ENCODE measurements around the gene HSPBP1. TPM values are rescaled to one million over a fixed set of nuclear protein-coding genes. Genes with fewer than 3 reads are reported as not detected.
"Not testable (repeated sequence)": the region's sequence is repeated elsewhere in the genome, so short reads cannot be mapped to it uniquely, and the experiment has no call there.

Gene HSPBP1
- polyA plus RNA-seq, 1 donor from 2014 or later, result 61.1 TPM

DNA sequence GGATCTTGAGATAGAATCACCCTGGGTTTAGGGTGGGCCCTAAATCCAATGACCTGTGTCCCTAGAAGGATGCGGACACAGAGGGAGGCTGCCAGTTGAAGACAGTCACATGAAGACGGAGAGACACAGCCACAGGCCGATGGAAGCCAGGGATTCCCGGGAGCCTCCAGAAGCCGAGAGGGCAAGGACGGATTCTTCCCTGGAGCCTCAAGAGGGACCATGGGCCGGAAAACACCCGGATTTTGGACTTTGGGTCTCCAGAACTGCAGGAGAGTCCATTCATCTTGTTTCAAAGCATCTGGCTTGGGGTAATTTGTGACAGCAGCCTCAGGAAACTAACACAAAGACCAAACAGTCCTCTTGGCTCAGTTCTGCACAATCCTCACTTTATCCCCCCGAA lies 53.6 kb downstream of the HSPBP1 start:
- Histone ChIP-seq H3K27ac (ENCODE audit: low read length) (no peak overlapping the region), H3K4me3 (ENCODE audit: low read length) (no peak overlapping the region), H3K36me3 (ENCODE audit: insufficient read depth, low read length) (no peaks in the 10 kb centered on the region), H3F3A (ENCODE audit: insufficient read depth, low read length, poor library complexity, severe bottlenecking) (no peaks in the 10 kb centered on the region), H3K4me2 (ENCODE audit: low read length) (no peak overlapping the region), H3K9me3 (ENCODE audit: low read length) (no peaks in the 10 kb centered on the region), H3K27me3 (ENCODE audit: insufficient read depth, low read depth, low read length) (no peaks in the 10 kb centered on the region), H3K9ac (ENCODE audit: low read length) (no peak overlapping the region), H3K79me2 (replicated peaks; ENCODE audit: insufficient read depth, low read length) (no peaks in the 10 kb centered on the region), H3K9me2 (ENCODE audit: insufficient read depth, low read length) (no peaks in the 10 kb centered on the region), H2AFZ (ENCODE audit: low read depth, low read length) (no peak overlapping the region), H4K20me1 (ENCODE audit: insufficient read depth) (no peaks in the 10 kb centered on the region)
- TF ChIP-seq SMC3 (conservative IDR thresholded peaks at IDR 0.05; ENCODE audit: poor library complexity), result no peak

DNA sequence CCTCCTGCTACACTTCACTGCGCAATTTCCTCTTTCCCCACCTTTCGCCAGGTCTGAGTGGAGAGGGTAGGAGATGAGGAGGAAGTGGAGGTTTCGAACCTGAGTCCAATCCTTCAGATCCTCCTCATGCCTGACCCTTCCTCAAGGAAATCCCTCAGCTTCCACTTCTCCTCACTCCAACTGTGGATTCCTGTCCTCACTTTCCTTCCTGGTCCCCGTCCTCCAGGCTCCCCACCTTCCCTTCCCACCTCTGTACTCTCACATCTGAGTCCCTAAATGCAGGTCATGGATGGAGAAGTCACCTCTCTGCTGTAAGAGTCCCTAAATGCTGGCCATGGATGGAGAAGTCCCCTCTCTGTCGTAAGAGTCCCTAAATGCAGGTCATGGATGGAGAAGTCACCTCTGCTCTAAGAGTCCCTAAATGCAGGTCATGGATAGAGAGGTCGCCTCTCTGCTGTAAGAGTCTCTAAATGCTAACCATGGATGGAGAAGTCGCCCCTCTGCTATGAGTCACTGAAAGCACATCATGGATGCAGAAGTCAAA lies 54.4 kb downstream of the HSPBP1 start:
- Histone ChIP-seq H3K9me3 (ENCODE audit: low read length) (no peaks in the 10 kb centered on the region), H3K27ac (ENCODE audit: low read length) (no peak overlapping the region), H3K79me2 (replicated peaks; ENCODE audit: insufficient read depth, low read length) (no peaks in the 10 kb centered on the region), H2AFZ (ENCODE audit: low read depth, low read length) (no peak overlapping the region), H3K36me3 (ENCODE audit: insufficient read depth, low read length) (no peaks in the 10 kb centered on the region), H3K27me3 (ENCODE audit: insufficient read depth, low read depth, low read length) (no peaks in the 10 kb centered on the region), H3F3A (ENCODE audit: insufficient read depth, low read length, poor library complexity, severe bottlenecking) (no peaks in the 10 kb centered on the region), H3K9ac (ENCODE audit: low read length) (no peak overlapping the region), H3K4me2 (ENCODE audit: low read length) (no peak overlapping the region), H3K4me3 (ENCODE audit: low read length) (no peak overlapping the region), H3K9me2 (ENCODE audit: insufficient read depth, low read length) (no peaks in the 10 kb centered on the region), H4K20me1 (ENCODE audit: insufficient read depth) (no peaks in the 10 kb centered on the region)
- TF ChIP-seq MXI1 (conservative IDR thresholded peaks at IDR 0.05; ENCODE audit: poor library complexity, severe bottlenecking), result no peak
- TF ChIP-seq POLR2AphosphoS5 (IDR thresholded peaks at IDR 0.05), result no peak
- TF ChIP-seq RAD21 (conservative IDR thresholded peaks at IDR 0.05), result no peak
- TF ChIP-seq SMC3 (conservative IDR thresholded peaks at IDR 0.05; ENCODE audit: poor library complexity), result no peak
- TF ChIP-seq TAF1 (IDR thresholded peaks at IDR 0.05; ENCODE audit: low read depth), result no peak
- TF ChIP-seq EP300 (conservative IDR thresholded peaks at IDR 0.05; ENCODE audit: poor library complexity, severe bottlenecking), result no peak
- TF ChIP-seq, protein P1, sequence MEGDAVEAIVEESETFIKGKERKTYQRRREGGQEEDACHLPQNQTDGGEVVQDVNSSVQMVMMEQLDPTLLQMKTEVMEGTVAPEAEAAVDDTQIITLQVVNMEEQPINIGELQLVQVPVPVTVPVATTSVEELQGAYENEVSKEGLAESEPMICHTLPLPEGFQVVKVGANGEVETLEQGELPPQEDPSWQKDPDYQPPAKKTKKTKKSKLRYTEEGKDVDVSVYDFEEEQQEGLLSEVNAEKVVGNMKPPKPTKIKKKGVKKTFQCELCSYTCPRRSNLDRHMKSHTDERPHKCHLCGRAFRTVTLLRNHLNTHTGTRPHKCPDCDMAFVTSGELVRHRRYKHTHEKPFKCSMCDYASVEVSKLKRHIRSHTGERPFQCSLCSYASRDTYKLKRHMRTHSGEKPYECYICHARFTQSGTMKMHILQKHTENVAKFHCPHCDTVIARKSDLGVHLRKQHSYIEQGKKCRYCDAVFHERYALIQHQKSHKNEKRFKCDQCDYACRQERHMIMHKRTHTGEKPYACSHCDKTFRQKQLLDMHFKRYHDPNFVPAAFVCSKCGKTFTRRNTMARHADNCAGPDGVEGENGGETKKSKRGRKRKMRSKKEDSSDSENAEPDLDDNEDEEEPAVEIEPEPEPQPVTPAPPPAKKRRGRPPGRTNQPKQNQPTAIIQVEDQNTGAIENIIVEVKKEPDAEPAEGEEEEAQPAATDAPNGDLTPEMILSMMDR (IDR thresholded peaks at IDR 0.05; ENCODE audit: poor library complexity, severe bottlenecking), result no peak

DNA sequence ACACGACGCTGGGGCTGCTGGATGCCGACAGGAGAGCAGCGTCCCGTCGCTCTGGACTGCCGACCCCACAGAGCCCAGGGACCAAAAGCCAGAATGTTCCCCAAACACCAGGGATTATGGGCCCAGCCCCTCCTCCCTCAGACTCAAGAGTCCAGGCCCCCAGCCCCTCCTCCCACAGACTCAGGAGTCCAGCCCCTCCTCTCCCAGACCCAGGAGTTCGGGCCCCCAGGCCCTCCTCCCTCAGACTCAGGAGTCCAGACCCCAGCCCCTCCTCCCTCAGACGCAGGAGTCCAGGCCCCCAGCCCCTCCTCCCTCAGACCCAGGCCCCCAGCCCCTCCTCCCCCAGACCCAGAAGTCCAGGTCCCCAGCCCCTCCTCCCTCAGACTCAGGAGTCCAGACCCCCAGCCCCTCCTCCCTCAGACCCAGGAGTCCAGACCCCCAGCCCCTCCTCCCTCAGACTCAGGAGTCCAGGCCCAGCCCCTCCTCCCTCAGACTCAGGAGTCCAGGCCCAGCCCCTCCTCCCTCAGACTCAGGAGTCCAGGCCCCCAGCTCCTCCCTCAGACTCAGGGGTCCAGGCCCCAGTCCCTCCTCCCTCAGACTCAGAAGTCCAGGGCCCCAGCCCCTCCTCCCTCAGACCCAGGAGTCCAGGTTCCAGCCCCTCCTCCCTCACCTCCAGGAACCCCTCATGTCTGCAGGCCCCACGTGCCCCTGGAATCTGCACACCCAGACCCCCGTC lies 55.1 kb downstream of the HSPBP1 start:
- H3K36me3 ChIP-seq (ENCODE audit: insufficient read depth, low read length); H3F3A ChIP-seq (ENCODE audit: insufficient read depth, low read length, poor library complexity, severe bottlenecking); H3K9me3 ChIP-seq (ENCODE audit: low read length): not testable (repeated sequence)

More for the DNA sequence above, 55.1 kb downstream of the HSPBP1 start:
- H3K27ac ChIP-seq (ENCODE audit: low read length); H3K27me3 ChIP-seq (ENCODE audit: insufficient read depth, low read depth, low read length); H3K79me2 ChIP-seq (replicated peaks; ENCODE audit: insufficient read depth, low read length); H4K20me1 ChIP-seq (ENCODE audit: insufficient read depth); H2AFZ ChIP-seq (ENCODE audit: low read depth, low read length); H3K4me3 ChIP-seq (ENCODE audit: low read length); H3K9ac ChIP-seq (ENCODE audit: low read length); H3K4me2 ChIP-seq (ENCODE audit: low read length); H3K9me2 ChIP-seq (ENCODE audit: insufficient read depth, low read length): not testable (repeated sequence)

Data from neural cell (in vitro differentiated cells).